Activated CD8-positive, alpha-beta T cell treated with anti-CD3 and anti-CD28 coated beads for 36 hours (primary cell): ENCODE measurements around the gene HSPA12B. TPM values are rescaled to one million over a fixed set of nuclear protein-coding genes. Genes with fewer than 3 reads are reported as not detected.

Source experiments
- ATAC-seq: fragments of 200-7000 bp; cut with Tn5 transposase; one replicate; pipeline ENCODE4 v1.10.0; 2021; ENCODE audit warnings: mild to moderate bottlenecking, moderate library complexity
- CTCF ChIA-PET: fragments of 350-600 bp; sonication (Branson Sonifier 250); formaldehyde crosslinking; loops from one replicate; lab custom pipeline; 2021; ENCODE audit warnings: antibody characterized with exemption; lab: Charles Lee
- POLR2A ChIA-PET: fragments of 350-600 bp; sonication (Branson Sonifier 250); formaldehyde crosslinking; loops from one replicate; lab custom pipeline; 2021; ENCODE audit warnings: antibody characterized with exemption; lab: Charles Lee
- DNase-seq: peaks from one replicate; pipeline ENCODE4 v3.0.0-alpha.2; 2020
- H3K27ac Mint-ChIP-seq: one replicate; pipeline ENCODE4 v1.8.0; 2021; ENCODE audit warnings: mild to moderate bottlenecking, mixed read lengths
- H3K27me3 Mint-ChIP-seq: one replicate; pipeline ENCODE4 v1.8.0; 2021; ENCODE audit warnings: mixed read lengths
- H3K36me3 Mint-ChIP-seq: one replicate; pipeline ENCODE4 v1.8.0; 2021; ENCODE audit warnings: low read depth, mixed read lengths
- H3K4me1 Mint-ChIP-seq: one replicate; pipeline ENCODE4 v1.8.0; 2021; ENCODE audit warnings: low read depth, mixed read lengths
- H3K4me3 Mint-ChIP-seq: one replicate; pipeline ENCODE4 v1.8.0; 2021; ENCODE audit warnings: mild to moderate bottlenecking, moderate library complexity, mixed read lengths
- H3K9me3 Mint-ChIP-seq: one replicate; pipeline ENCODE4 v1.8.0; 2021; ENCODE audit warnings: mixed read lengths
- CTCF ChIP-seq: fragments of 200-600 bp; IDR thresholded peaks from one replicate; pipeline ENCODE4 v1.8.0; 2022; ENCODE audit warnings: antibody characterized with exemption, mild to moderate bottlenecking
- intact Hi-C: fragments of 100-400 bp; cut with micrococcal nuclease; formaldehyde crosslinking; loops from one replicate; pipeline ENCODE4 v1.10.0; 2022
- total RNA-seq, 2 experiments: library from RNA; stranded (reverse); gene quantifications; one replicate each; pipeline ENCODE4 v1.2.3, GENCODE V29; 2021

The HSPA12B gene
- total RNA-seq, 2 experiments from 2014 or later, result not detected

GRCh38 chr20:3693376-3693775, 39.1 kb upstream of the HSPA12B start:
- CTCF ChIA-PET, result interaction anchor here (4.1 kb wide), 1 partner anchor 17 kb away, joined by 25 read pairs; no protein-coding TSS in a partner anchor
- H3K27ac Mint-ChIP-seq, result no peak overlapping the region
- no peaks in the 10 kb centered on the region for H3K36me3 Mint-ChIP-seq
- H3K4me3 Mint-ChIP-seq, result no peak overlapping the region
- intact Hi-C loops, result no loop called here
- no peaks in the 10 kb centered on the region for H3K9me3 Mint-ChIP-seq
- ATAC-seq, result no peak
- TF ChIP-seq CTCF, result no peak
- H3K4me1 Mint-ChIP-seq, result no peaks in the 10 kb centered on the region
- DNase-seq, result no peak
- H3K27me3 Mint-ChIP-seq, result no peaks in the 10 kb centered on the region
- POLR2A ChIA-PET, result no interaction called here

DNA sequence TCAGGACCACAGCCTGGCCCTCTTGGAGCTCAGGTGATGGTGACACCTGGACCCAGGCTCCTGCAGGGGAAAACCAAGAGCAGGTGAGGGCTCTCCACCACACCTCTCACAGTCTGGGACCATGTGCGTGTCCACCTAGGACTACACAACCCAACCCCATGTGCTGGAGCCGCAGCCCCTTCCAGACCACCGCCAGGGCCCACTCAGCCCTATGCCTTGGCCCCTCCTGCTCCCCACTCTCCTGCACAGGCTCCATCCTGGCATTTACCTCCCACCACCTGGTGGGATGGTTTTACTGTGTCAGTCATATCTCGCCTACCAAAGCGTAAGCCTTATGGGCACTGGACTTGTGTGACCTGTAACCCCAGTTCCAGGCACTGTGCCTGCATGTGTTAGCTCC, 37.6 kb upstream of the HSPA12B start:
- ChIA-PET POLR2A (no interaction called here), CTCF (interaction anchor here (0.8 to 4.7 kb wide), 4 partner anchors 13 to 135 kb away, joined by 3 to 32 read pairs (median 16); no protein-coding TSS in a partner anchor)
- intact Hi-C loops, result no loop called here
- Mint-ChIP-seq H3K27ac (no peak overlapping the region), H3K36me3 (no peaks in the 10 kb centered on the region), H3K4me1 (no peaks in the 10 kb centered on the region), H3K9me3 (no peaks in the 10 kb centered on the region), H3K4me3 (no peak overlapping the region), H3K27me3 (no peaks in the 10 kb centered on the region)
- ATAC-seq (no peak), DNase-seq (no peak)
- no peak for TF ChIP-seq CTCF

- Mint-ChIP-seq H3K36me3 (no peaks in the 10 kb centered on the region), H3K9me3 (no peaks in the 10 kb centered on the region), H3K27ac (no peak overlapping the region), H3K27me3 (no peaks in the 10 kb centered on the region), H3K4me1 (no peaks in the 10 kb centered on the region), H3K4me3 (no peak overlapping the region)
- peak; percentile 64 for TF ChIP-seq CTCF
- intact Hi-C loops, result no loop called here
- DNase-seq (peak; percentile 25), ATAC-seq (no peak)
- ChIA-PET CTCF (interaction anchor here (0.7 to 5.5 kb wide), 13 partner anchors 8 to 160 kb away, joined by 3 to 32 read pairs (median 4); no protein-coding TSS in a partner anchor), POLR2A (no interaction called here)
These were observed 36.3 kb upstream of the HSPA12B start for GRCh38 chr20:3696200-3696599.

DNA sequence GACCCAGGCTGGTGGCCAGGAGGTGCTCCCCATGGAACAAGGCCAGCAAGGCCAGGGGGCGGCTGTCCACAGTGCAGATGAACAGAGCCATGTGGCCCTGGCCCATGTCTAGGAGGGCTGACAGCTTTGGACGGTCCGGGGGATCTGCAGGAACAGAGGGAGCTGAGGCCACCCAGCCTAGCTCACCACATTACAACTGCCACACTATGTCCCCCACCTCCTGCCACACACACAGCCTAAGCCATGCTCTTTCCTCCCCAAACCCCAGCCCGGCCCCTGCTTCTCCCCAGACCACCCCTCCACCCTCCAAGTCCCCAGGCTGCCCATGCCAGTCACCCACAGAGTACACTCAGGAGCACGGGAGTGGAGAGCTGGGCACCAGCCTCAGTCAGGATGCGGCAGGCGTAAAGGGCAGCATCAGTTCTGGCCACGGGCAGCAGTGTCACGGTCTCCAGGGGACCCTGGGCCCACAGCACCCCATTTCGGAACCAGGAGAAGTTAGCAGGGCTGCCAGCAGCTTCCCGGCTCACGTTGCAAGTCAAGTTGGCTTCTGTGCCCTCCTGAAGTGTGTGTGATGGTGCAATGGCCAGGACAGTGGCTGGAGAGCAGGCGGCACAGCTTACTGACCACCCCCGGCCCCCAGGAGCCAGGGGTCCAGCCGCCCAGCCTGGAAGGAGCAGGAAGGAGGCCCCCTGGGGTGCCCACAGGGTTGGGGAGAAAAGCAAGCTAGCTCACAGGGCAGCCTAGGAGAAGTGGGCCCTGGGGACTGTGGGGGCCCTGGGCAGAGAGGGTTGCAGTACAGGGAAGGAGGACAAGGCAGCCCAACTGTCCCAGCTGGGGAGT, 35.5 kb upstream of the HSPA12B start:
- Mint-ChIP-seq H3K36me3 (no peaks in the 10 kb centered on the region), H3K27ac (no peak overlapping the region), H3K27me3 (no peaks in the 10 kb centered on the region), H3K4me3 (no peak overlapping the region), H3K4me1 (no peaks in the 10 kb centered on the region), H3K9me3 (no peaks in the 10 kb centered on the region)
- ATAC-seq (no peak), DNase-seq (no peak)
- CTCF ChIA-PET, result interaction anchor here (0.7 to 5.5 kb wide), 13 partner anchors 7 to 159 kb away, joined by 3 to 32 read pairs (median 4); no protein-coding TSS in a partner anchor
- POLR2A ChIA-PET, result no interaction called here
- intact Hi-C loops, result no loop called here
- no peak for TF ChIP-seq CTCF
